Activated CD8-positive, alpha-beta memory T cell treated with anti-CD3 and anti-CD28 coated beads, Interleukin-2, amount 50 U/mL, for 1 hour (primary cell): ENCODE measurements around the gene CAMTA1.

Source experiments
- DNase-seq: peaks from one replicate; pipeline ENCODE4 v3.0.0-alpha.2; 2020; ENCODE audit errors: extremely low read depth

Gene CAMTA1

GRCh38 chr1:7334475-7335035 is 549.3 kb downstream of the CAMTA1 start:
- no peak for DNase-seq

DNA sequence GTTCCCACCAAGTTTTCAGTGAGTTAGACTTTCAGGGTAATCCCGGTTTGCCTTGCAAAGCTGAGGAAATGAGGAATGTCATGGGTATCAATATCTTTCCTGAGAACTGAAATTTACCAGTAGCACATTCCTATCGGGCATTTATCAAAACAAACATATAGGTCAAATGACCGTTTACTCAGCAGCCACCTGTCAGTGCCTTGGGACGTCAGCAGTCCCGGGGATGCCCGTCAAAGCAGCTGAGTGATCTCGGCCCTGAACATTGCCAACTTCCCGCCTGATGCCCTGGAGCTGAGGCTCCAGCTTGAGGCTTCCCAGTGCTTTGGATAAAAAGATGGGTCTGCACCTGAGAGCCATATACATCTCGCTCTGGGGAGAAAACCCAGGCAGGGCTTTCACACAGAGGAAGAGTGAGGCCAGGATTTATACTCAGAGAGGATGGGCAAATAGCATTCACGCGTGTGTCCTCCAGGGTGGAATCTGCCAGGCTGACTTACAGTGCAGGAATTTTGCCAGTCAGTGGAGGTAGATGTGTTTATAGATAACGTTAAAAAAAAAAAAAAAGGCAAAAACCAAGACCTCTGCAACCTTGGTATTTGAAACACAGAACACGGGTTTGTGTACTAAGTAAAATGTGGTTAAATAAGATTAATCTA is 550.1 kb downstream of the CAMTA1 start:
- no peak for DNase-seq

- DNase-seq = no peak
Measured at GRCh38 chr1:7338439-7338838, 553.2 kb downstream of the CAMTA1 start.

DNA sequence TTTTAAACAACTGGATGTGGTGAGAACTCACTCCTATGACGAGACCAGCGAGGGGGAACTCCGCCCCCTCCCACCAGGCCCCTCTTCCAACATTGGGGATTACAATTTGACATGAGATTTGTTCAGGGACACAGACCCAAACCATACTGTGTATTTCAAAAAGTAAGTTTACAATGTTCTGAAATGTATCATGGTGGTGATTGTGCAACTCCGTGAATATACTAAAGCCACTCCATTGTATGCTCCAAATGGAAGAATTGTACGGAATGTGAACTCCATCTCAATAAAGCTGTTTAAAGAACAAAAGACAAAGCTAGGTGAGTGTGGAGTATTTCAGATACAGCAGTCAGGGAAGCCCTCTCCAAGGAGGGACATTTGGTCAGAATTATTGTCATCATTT is 553.8 kb downstream of the CAMTA1 start:
- DNase-seq = no peak

- no peak for DNase-seq
Measured at GRCh38 chr1:7339953-7340352, 554.7 kb downstream of the CAMTA1 start.

DNA sequence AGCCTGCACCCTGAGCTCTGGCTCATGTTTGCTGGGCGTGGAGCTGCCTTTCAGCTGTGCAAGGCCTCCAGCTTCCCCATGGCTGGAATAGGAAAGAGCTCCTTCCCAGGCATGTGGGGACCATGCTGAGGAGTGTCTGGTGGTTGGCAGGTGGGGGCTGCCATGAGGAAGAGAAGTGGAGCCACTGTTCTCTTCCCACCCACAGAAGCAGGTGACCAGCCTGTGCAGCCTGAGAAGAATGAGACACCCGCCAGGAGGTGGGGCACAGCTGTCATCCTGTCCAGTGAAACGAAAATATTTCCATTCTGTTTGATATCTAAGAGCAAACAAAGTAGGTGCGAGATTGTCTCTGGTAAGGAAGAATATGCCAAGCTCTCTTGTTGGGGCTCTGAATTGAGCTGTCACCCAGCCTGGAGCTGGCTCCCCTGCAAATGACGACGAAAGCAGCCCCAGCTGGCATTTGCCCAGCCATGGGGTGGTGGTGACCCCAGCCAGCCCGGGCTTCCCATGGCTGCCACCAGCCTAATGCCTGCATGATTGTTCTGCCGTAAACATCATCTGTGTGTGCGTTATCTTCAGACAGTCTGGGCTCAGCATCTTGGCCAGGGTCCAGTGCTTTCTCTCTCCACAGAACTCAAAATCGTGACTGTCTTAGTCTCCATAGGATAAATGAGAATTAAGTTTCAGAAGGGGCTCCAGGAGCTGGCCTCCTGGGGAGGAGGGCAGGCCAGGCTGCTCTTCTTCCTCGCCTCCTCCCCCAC is 556.1 kb downstream of the CAMTA1 start:
- DNase-seq = no peak

DNA sequence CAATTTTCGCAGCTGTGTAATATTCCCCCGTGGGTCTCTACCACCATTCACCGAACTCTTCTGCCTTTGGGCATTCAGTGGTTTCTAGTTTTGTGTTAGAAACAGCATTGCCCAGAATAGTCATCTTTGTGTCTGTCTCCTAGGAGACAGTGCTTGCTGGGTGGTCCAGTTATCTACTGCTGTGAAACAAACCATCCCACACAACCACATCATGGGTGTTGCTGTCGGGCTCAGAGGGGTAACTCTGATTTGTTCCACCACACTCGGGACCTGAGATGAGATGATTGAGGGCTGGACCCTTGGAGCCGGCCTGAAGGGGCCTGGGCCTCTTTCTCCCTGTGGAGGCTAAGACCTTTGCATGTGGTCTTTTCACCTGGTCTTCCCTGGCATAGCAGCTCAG is 558.6 kb downstream of the CAMTA1 start:
- DNase-seq = no peak

DNA sequence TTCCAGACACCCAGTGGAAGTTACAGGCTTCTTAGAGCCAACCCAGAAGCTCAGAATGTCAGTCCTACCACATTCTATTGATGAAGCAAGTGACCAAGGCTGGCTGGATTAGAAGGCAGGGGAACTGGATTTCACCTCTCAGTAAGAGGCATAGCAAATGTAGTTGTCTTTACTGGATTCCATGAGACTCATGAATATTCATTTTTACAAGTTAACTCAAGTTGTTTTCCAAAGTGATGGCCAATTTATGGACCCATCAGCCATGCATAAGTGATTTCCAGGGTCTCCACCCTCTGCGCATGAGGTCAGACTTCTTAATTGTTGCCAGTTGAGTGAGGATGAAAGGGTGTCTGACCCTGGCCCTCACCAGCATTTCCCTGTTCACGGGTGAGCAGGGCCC is 559.0 kb downstream of the CAMTA1 start:
- DNase-seq = no peak

- DNase-seq = no peak
Measured at GRCh38 chr1:7345516-7345915, 560.3 kb downstream of the CAMTA1 start.

- no peak for DNase-seq
Measured at GRCh38 chr1:7346070-7346596, 560.9 kb downstream of the CAMTA1 start.

- DNase-seq = no peak
Measured at GRCh38 chr1:7346600-7347570, 561.6 kb downstream of the CAMTA1 start.

GRCh38 chr1:7348073-7348472 is 562.8 kb downstream of the CAMTA1 start:
- DNase-seq = no peak

DNA sequence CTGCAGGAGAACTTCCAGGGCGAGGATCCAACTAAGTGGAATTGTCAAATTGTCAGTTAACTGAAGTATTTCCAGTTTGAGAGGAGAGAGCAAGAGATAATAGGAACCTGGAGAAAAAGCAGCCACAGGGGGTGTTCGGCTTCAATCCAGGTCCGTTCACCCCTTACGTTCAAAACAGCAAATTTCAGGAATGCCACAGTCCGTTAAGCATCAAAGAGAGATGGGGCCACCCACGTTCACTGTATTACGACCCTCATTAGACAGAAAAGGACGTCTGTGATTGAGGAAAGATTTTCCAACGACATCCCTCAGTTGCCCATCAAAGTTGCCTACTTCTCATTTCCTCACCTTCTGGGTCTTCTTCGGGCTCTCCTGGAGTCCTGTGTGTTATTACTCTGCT is 563.3 kb downstream of the CAMTA1 start:
- DNase-seq = no peak

- DNase-seq = no peak
Measured at GRCh38 chr1:7350804-7351203, 565.5 kb downstream of the CAMTA1 start.

DNA sequence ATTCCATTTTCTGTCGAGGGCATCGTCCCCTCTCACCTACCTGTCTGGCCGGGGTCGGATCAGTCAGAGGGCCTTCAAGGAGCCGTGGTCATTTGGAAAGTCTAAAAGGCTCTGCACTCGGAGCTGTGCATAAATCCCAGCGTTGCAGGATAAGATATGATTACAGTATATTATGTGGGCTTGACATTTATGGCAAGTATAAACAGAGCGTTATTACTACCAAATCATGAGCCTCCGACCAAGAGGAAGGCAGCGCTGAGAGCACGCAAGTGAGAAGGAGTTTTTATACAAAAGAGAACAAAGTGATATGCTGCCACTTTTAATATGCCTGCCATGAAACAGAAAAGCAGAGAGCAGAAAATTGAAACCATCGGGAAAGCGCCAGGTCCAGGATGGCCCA is 566.4 kb downstream of the CAMTA1 start:
- no peak for DNase-seq

GRCh38 chr1:7352364-7352763 is 567.1 kb downstream of the CAMTA1 start:
- DNase-seq = no peak

DNA sequence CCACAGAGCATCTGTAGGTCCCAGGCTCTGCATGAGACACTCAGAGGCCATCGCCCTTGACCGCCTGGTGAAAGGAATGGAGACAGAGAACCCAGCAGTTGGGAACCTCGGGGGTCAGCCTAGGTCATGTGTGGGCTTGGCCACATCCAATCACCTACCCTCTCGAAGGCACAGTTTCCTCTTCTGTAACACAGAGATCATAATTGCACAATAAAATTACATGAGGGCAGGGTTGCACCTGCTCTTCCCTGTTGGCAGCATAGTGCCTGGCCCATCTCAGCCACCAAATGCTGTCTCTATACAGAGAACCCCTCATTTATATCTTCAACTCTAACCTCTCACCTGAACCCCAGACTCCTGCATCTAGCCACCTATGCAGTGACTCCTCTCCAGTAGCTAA is 567.7 kb downstream of the CAMTA1 start:
- DNase-seq = no peak

GRCh38 chr1:7355646-7356045 is 570.4 kb downstream of the CAMTA1 start:
- DNase-seq = no peak

DNA sequence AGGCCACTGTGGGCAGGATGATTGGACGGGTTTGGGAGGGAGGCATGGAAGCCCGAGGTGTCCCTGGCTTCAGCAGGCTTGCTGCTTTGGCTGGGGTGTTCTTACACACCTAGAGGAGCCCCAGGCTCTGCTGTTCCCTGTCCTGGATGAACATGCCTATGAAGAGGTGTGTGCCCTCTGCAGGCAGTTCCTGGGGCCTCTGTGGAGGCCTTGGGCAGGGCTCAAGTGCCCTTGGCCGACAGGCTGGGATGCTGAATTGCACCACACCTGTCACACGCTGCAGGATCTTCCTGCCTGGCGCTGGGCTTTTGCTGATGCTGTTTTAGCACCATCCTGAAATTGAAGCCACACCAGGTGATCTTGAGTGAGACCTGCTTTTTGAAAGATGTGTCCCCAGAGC is 570.8 kb downstream of the CAMTA1 start:
- DNase-seq = no peak

- DNase-seq = no peak
Measured at GRCh38 chr1:7358425-7358824, 573.2 kb downstream of the CAMTA1 start.

DNA sequence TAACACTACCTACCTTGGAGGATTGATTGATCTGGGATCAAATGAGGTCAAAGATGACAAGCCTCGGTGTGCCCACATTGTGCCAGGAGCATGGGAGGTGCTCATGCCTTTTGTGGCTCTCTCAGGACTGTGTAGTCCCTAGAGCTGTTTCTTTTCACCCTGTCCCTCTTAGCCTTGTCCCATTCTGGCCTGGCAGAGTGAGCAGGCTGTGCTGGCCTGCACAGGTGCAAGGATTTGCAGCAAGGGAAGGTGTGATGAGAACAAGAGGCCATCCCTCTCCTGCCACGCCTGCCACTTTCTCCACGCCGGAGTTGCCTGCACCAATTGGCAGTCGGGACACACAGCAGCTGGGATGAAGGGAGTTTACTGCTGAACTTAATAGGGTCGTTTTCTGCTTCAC is 575.3 kb downstream of the CAMTA1 start:
- no peak for DNase-seq

DNA sequence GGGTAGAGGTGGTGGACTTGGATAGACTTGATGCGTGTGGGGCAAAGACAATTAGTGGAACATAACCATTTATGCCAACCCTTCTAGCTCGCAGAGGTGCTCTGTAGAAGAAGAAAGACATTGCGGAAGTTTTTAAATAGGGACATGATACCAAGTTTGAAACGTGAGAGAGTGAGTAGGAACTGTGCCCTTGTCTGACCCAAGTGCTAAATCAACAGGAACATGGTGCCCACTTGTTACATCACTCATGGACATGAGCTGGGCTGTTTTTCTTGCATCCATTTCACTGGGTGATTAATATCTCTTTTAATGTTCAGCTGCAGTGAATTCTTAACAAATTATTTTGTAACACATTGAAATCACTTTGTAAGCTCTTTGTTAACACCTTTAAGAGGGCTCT is 577.7 kb downstream of the CAMTA1 start:
- no peak for DNase-seq
